Measurements from ENCODE around the gene SERTAD3. TPM values are rescaled to one million over a fixed set of nuclear protein-coding genes. Genes with fewer than 3 reads are reported as not detected.
"Not testable (repeated sequence)": the region's sequence is repeated elsewhere in the genome, so short reads cannot be mapped to it uniquely, and the experiment has no call there.

Gene SERTAD3
- total and polyA plus RNA-seq, 8 donors: 4.9 to 15.0 (median 8.4) TPM

- DNase-seq: peak in 1 of 6 donors; percentile 66
- no peak for ATAC-seq
- no peak for TF ChIP-seq CTCF (IDR thresholded peaks at IDR 0.05)
- FAIRE-seq: no peak
- intact Hi-C loops (cut with DNase I): no loop called here
- Histone ChIP-seq H3K4me1 (peaks cover 0 to 11% (median 0%) of the 10 kb centered on the region in 3 donors), H3K9me3 (no peaks in the 10 kb centered on the region), H3K4me3 (no peak overlapping the region), H3K36me3 (peaks cover 0 to 11% (median 5%) of the 10 kb centered on the region in 3 donors), H3K27me3 (no peaks in the 10 kb centered on the region), H3K27ac (no peak overlapping the region)
- WGBS, 2 donors: 81 to 87% methylated on average over 10 to 11 of the region's 11 CpGs
These were observed 2.3 kb downstream of the SERTAD3 start for GRCh38 chr19:40441719-40442253.

DNA sequence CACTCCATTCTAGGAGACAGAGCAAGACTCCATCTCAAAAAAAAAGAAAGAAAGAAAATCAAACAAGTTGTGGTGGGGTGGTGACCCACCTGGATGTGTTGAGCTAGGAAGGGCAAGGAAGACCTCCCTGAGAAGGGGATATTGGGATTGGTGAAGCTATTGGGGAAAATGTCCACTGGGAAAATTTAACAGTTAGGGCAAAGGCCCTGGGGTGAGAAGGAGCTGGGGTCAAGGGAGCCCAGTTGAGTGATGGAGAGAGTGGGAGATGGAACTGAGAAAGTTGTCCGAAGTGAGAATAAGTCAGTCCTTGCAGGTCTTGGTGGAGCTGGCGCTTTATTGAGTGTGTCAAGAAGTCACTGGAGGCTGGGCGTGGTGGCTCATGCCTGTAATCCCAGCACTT, 5.9 kb downstream of the SERTAD3 start:
- peaks cover 0 to 11% (median 5%) of the 10 kb centered on the region in 3 donors for H3K36me3 ChIP-seq
- TF ChIP-seq CTCF (IDR thresholded peaks at IDR 0.05): no peak
- intact Hi-C loops (cut with DNase I): no loop called here
- no peaks in the 10 kb centered on the region for H3K27me3 ChIP-seq
- no peak overlapping the region for H3K4me3 ChIP-seq
- DNase-seq (no peak), FAIRE-seq (no peak), ATAC-seq (no peak)
- H3K27ac ChIP-seq: no peak overlapping the region
- peaks cover 0 to 14% (median under 1%) of the 10 kb centered on the region in 3 donors for H3K4me1 ChIP-seq
- H3K9me3 ChIP-seq: no peaks in the 10 kb centered on the region
- WGBS, 2 donors: 93 to 96% methylated on average over 3 of the region's 3 CpGs

GRCh38 chr19:40433391-40434216, 10.5 kb downstream of the SERTAD3 start:
- H3K27me3 ChIP-seq: no peaks in the 10 kb centered on the region
- no peaks in the 10 kb centered on the region for H3K36me3 ChIP-seq
- peak overlapping the region in 3 of 4 donors; percentile 7 to 37 (median 32) for H3K4me3 ChIP-seq
- peaks cover 0 to 12% (median 8%) of the 10 kb centered on the region in 3 donors for H3K4me1 ChIP-seq
- intact Hi-C loops (cut with DNase I): no loop called here
- TF ChIP-seq CTCF (IDR thresholded peaks at IDR 0.05): no peak
- WGBS, 2 donors: 0 to 1% methylated on average over 33 to 50 of the region's 50 CpGs
- FAIRE-seq (no peak), DNase-seq (peak; percentile 84 to 95 (median 90)), ATAC-seq (peak; percentile 96 to 98 (median 96))
- peak overlapping the region; percentile 78 to 89 (median 86) for H3K27ac ChIP-seq
- H3K9me3 ChIP-seq: no peaks in the 10 kb centered on the region

DNA sequence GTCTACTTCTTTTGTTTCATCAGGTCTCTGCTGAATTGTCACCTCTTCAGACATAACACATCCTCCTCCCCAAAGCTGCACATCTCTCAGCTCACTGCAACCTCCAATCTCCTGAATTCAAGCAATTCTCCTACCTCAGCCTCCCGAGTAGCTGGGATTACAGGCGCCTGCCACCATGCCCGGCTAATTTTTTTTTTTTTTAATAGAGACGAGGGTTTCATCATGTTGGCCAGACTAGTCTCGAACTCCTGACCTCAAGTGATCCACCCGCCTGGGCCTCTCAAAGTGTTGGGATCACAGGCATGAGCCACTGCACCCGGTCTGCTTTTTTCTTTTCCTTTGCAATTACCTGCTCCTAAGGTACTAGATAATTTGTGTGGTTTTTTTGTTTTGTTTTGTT, 11.4 kb downstream of the SERTAD3 start:
- Histone ChIP-seq H3K4me1 (peaks cover 0 to 12% (median 8%) of the 10 kb centered on the region in 3 donors), H3K27ac (peak overlapping the region; percentile 78 to 89 (median 86)), H3K4me3 (peak overlapping the region in 3 of 4 donors; percentile 7 to 37 (median 32))
- FAIRE-seq; H3K36me3 ChIP-seq; ATAC-seq; DNase-seq; H3K9me3 ChIP-seq; H3K27me3 ChIP-seq; intact Hi-C loops (cut with DNase I): not testable (repeated sequence)
- 48 to 54% methylated on average over 7 of the region's 7 CpGs for WGBS, 2 donors

DNA sequence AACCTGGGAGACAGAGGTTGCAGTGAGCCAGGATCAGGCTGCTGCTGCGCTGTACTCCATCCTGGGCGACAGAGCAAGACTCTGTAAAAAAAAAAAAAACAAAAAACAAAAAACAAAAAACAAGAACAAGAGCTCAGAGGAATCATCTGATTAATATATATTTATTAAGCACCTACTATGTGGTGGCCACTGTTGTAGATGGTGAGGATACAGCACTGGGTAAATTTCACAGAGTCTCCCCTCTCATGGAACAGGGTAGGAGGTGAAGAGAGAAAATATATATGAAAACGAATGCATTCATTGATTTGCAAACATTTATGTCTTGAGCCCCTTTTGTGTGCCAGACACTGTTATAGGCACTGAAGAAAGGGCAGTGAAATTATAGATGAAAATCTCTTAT, 12.4 kb downstream of the SERTAD3 start:
- Histone ChIP-seq H3K4me3 (no peak overlapping the region), H3K27me3 (no peaks in the 10 kb centered on the region), H3K9me3 (no peaks in the 10 kb centered on the region), H3K36me3 (no peaks in the 10 kb centered on the region), H3K27ac (no peak overlapping the region), H3K4me1 (peaks cover 0 to 12% (median 8%) of the 10 kb centered on the region in 3 donors)
- DNase-seq: no peak
- intact Hi-C loops (cut with DNase I): no loop called here
- no peak for FAIRE-seq
- 78 to 81% methylated on average over 3 of the region's 3 CpGs for WGBS, 2 donors
- ATAC-seq: no peak
- TF ChIP-seq CTCF (IDR thresholded peaks at IDR 0.05): no peak

DNA sequence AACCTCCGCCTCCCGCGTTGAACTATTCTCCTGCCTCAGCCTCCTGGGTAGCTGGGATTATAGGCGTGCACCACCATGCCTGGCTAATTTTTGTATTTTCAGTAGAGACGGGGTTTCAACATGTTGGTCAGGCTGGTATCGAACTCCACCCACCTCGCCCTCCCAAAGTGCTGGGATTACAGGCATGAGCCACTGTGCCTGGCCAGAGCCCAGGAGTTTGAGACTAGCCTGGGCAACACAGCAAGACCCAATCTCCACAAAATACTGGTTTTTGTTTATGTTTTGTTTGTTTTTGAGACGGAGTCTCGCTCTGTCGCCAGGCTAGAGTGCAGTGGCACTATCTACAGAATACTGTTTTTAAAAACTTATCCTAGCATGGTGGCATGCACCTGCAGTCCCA, 13.9 kb downstream of the SERTAD3 start:
- H3K27ac ChIP-seq; ATAC-seq; H3K27me3 ChIP-seq; intact Hi-C loops (cut with DNase I); H3K9me3 ChIP-seq; DNase-seq; H3K4me3 ChIP-seq; H3K36me3 ChIP-seq; FAIRE-seq: not testable (repeated sequence)
- peaks cover 0 to 12% (median 8%) of the 10 kb centered on the region in 3 donors for H3K4me1 ChIP-seq
- WGBS, 2 donors: 88 to 96% methylated on average over 10 of the region's 10 CpGs

GRCh38 chr19:40428197-40428596, 15.9 kb downstream of the SERTAD3 start:
- ATAC-seq; H3K27me3 ChIP-seq; H3K9me3 ChIP-seq; H3K36me3 ChIP-seq; H3K27ac ChIP-seq; DNase-seq; H3K4me3 ChIP-seq; intact Hi-C loops (cut with DNase I); FAIRE-seq: not testable (repeated sequence)
- WGBS, 2 donors: 92 to 96% methylated on average over 7 of the region's 7 CpGs
- H3K4me1 ChIP-seq: peaks cover 0 to 11% (median 7%) of the 10 kb centered on the region in 3 donors

All from pancreas (tissue), 10 donors.